Prostate gland (tissue), 2 donors: ENCODE results near the gene FMN2.

Experiments used
- CTCF ChIP-seq, 4 experiments: fragments of 200-600 bp in 2 of 4; fragments of 450-650 bp in 2 of 4; sonication (generic) in 2 of 4; IDR thresholded peaks; 1 replicate in 3 of 4; 2 replicates in 1 of 4; pipeline ENCODE4 v1.5.1; 2016 to 2019; ENCODE audit warnings: antibody characterized with exemption in 4 of 4, mild to moderate bottlenecking in 2 of 4, moderate library complexity in 2 of 4
- POLR2A ChIP-seq: fragments of 450-650 bp; IDR thresholded peaks from one replicate; pipeline ENCODE4 v1.6.1; 2016; ENCODE audit warnings: antibody characterized with exemption, mild to moderate bottlenecking

DNA sequence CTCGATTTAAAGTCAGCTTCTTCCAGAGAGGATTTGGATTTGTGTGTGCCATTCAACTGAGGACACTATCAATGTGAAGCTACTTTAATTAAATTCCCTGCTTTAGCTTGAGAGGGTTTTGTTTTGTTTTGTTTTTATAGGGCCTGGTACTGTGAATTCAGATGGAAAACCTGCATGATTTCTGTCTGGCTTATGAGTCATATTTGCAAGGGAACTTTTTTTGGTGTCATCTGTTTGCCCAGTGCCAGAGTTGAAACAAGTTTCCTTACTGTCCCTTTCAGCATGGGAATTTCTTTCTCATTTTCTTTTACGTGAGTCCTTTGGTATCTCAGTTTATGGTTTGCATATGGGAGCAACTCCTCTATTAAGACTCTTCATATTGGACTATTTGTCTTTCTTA lies 325.6 kb downstream of the FMN2 start:
- TF ChIP-seq CTCF (IDR thresholded peaks at IDR 0.05): no peak
- no peak for TF ChIP-seq POLR2A
